Measurements from ENCODE around the gene ZNF221. TPM values are rescaled to one million over a fixed set of nuclear protein-coding genes. Genes with fewer than 3 reads are reported as not detected.

Gene ZNF221
- total and polyA plus RNA-seq, 9 of the 15 experiments (the other 6 are each of a cell fraction or from before 2014, with no cell fraction given) = 0.32 to 1.4 (median 0.45) TPM

DNA sequence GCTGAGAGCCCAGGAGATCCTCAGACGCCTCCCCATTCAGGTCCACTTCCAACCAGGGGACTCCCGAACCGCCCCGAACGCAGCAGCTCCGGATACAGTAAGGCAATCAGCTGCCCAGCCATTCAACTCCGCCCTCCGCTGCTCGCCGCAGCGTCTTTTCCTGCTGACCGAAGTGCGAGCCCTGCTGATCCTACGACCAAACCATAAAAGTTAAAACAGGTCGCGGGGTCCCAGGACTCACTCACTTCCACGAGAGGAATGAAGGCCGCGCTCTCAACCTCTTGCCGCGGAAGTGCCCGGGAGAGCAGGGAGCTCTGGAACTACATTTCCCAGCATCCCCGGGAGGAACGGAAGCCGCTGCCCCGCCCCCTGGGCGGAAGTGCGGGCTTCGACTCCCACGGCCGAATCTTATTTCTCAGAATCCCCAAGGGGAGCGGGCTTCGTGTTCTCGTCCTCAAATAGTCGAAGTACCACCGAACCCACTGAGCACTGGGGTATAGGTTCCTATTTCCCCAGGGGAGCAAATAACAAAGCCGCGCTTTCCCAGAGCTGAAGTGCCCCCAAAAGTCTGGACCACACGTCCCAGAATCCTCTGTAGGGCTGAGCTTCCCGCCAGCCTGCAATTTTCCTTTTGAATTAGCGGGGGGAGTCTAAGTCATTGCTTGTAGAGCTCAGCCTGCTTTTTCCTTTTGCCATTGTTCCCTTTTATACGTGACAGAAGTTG lies 15.9 kb upstream of the ZNF221 start, which contains the start of gene ZNF45 (continued):
- no peak for TF ChIP-seq ZNF398 (CRISPR knock-in tag; IDR thresholded peaks at IDR 0.05)
- TF ChIP-seq HDAC2 (IDR thresholded peaks at IDR 0.05) = peak; percentile 43
- peak; percentile 71 for TF ChIP-seq EGR1 (conservative IDR thresholded peaks at IDR 0.05)
- no peak for TF ChIP-seq ZNF175 (CRISPR knock-in tag; IDR thresholded peaks at IDR 0.05; ENCODE audit: low read depth)
- no peak for TF ChIP-seq NFIX (CRISPR knock-in tag; IDR thresholded peaks at IDR 0.05; ENCODE audit: low read depth)
- no peak for TF ChIP-seq ZNF316 (IDR thresholded peaks at IDR 0.05)
- no peak for TF ChIP-seq ZNF830 (CRISPR knock-in tag; IDR thresholded peaks at IDR 0.05)
- TF ChIP-seq CREB1 (IDR thresholded peaks at IDR 0.05) = no peak
- no peak for TF ChIP-seq CREB1 (CRISPR knock-in tag; IDR thresholded peaks at IDR 0.05)
- TF ChIP-seq TCF7L2 (IDR thresholded peaks at IDR 0.05; ENCODE audit: low read depth, low read length) = no peak
- peak; percentile 52 for TF ChIP-seq TAF7 (tag; IDR thresholded peaks at IDR 0.05)
- TF ChIP-seq, protein P1, sequence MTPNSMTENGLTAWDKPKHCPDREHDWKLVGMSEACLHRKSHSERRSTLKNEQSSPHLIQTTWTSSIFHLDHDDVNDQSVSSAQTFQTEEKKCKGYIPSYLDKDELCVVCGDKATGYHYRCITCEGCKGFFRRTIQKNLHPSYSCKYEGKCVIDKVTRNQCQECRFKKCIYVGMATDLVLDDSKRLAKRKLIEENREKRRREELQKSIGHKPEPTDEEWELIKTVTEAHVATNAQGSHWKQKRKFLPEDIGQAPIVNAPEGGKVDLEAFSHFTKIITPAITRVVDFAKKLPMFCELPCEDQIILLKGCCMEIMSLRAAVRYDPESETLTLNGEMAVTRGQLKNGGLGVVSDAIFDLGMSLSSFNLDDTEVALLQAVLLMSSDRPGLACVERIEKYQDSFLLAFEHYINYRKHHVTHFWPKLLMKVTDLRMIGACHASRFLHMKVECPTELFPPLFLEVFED (CRISPR knock-in tag; conservative IDR thresholded peaks at IDR 0.05) = no peak
- no peak for TF ChIP-seq KLF6 (CRISPR knock-in tag; IDR thresholded peaks at IDR 0.05; ENCODE audit: borderline replicate concordance)
- TF ChIP-seq, protein P2, sequence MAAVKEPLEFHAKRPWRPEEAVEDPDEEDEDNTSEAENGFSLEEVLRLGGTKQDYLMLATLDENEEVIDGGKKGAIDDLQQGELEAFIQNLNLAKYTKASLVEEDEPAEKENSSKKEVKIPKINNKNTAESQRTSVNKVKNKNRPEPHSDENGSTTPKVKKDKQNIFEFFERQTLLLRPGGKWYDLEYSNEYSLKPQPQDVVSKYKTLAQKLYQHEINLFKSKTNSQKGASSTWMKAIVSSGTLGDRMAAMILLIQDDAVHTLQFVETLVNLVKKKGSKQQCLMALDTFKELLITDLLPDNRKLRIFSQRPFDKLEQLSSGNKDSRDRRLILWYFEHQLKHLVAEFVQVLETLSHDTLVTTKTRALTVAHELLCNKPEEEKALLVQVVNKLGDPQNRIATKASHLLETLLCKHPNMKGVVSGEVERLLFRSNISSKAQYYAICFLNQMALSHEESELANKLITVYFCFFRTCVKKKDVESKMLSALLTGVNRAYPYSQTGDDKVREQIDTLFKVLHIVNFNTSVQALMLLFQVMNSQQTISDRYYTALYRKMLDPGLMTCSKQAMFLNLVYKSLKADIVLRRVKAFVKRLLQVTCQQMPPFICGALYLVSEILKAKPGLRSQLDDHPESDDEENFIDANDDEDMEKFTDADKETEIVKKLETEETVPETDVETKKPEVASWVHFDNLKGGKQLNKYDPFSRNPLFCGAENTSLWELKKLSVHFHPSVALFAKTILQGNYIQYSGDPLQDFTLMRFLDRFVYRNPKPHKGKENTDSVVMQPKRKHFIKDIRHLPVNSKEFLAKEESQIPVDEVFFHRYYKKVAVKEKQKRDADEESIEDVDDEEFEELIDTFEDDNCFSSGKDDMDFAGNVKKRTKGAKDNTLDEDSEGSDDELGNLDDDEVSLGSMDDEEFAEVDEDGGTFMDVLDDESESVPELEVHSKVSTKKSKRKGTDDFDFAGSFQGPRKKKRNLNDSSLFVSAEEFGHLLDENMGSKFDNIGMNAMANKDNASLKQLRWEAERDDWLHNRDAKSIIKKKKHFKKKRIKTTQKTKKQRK (IDR thresholded peaks at IDR 0.05; ENCODE audit: borderline replicate concordance, low read depth, low read length) = no peak
- TF ChIP-seq CSDE1 (IDR thresholded peaks at IDR 0.05) = no peak
- peak; percentile 65; the same call in 1 of the 2 replicates for TF ChIP-seq KAT7 (CRISPR knock-in tag; IDR thresholded peaks at IDR 0.05; ENCODE audit: borderline replicate concordance)
- no peak for TF ChIP-seq NFATC3 (IDR thresholded peaks at IDR 0.05)
- no peak for TF ChIP-seq ZNF165 (CRISPR knock-in tag; IDR thresholded peaks at IDR 0.05; ENCODE audit: borderline replicate concordance)
- no peak for TF ChIP-seq ZNF12 (CRISPR knock-in tag; IDR thresholded peaks at IDR 0.05)
- no peak for TF ChIP-seq CHD4 (IDR thresholded peaks at IDR 0.05; ENCODE audit: insufficient read depth, insufficient replicate concordance, low read depth, low read length, poor library complexity, severe bottlenecking)
- no peak for TF ChIP-seq PTTG1 (tag; IDR thresholded peaks at IDR 0.05; ENCODE audit: low read depth)
- TF ChIP-seq, protein P3, sequence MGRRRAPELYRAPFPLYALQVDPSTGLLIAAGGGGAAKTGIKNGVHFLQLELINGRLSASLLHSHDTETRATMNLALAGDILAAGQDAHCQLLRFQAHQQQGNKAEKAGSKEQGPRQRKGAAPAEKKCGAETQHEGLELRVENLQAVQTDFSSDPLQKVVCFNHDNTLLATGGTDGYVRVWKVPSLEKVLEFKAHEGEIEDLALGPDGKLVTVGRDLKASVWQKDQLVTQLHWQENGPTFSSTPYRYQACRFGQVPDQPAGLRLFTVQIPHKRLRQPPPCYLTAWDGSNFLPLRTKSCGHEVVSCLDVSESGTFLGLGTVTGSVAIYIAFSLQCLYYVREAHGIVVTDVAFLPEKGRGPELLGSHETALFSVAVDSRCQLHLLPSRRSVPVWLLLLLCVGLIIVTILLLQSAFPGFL (CRISPR knock-in tag; IDR thresholded peaks at IDR 0.05) = 0 out of 2 replicates have a peak, but pooled peaks have one; percentile 54
